H1 (cell line): ENCODE data around the gene MAPK13. TPM values are rescaled to one million over a fixed set of nuclear protein-coding genes. Genes with fewer than 3 reads are reported as not detected.

Source experiments
- ATF2 ChIP-seq: IDR thresholded peaks from 2 replicates; pipeline ENCODE4 v1.6.1; 2012; ENCODE audit warnings: low read length, inconsistent platforms
- CHD2 ChIP-seq: IDR thresholded peaks from 2 replicates; pipeline ENCODE4 v1.6.1; 2012; ENCODE audit warnings: low read length, improper control_type of control experiment
- KDM5A ChIP-seq: fragments of 200-600 bp; IDR thresholded peaks from 2 replicates; pipeline ENCODE4 v1.7.1; 2012; ENCODE audit warnings: mild to moderate bottlenecking, low read length, inconsistent platforms, mixed read lengths
- NANOG ChIP-seq: IDR thresholded peaks from 2 replicates; pipeline ENCODE4 v1.6.1; 2011; ENCODE audit warnings: low read length, low read depth, mild to moderate bottlenecking, inconsistent platforms; ENCODE audit not compliant: insufficient read depth, poor library complexity, severe bottlenecking
- RBBP5 ChIP-seq: IDR thresholded peaks from 2 replicates; pipeline ENCODE4 v1.7.1; 2012; ENCODE audit warnings: low read depth, mild to moderate bottlenecking, inconsistent platforms, low read length, moderate library complexity, borderline replicate concordance
- RFX5 ChIP-seq: IDR thresholded peaks from 2 replicates; pipeline ENCODE4 v1.6.1; 2011; ENCODE audit warnings: low read depth, low read length, improper control_type of control experiment, borderline replicate concordance
- TCF12 ChIP-seq: IDR thresholded peaks from 2 replicates; pipeline ENCODE4 v1.6.1; 2011; ENCODE audit warnings: low read depth, mild to moderate bottlenecking, low read length
- USF2 ChIP-seq: IDR thresholded peaks from 2 replicates; pipeline ENCODE4 v1.6.1; 2011; ENCODE audit warnings: low read length, improper control_type of control experiment
- polyA plus RNA-seq, 7 experiments: library from polyadenylated mRNA; depleted of rRNA in 3 of 7; stranded (reverse) in 5 of 7; unstranded in 2 of 7; fragments of >200 nt in 5 of 7; fragments of 200-250 nt in 2 of 7; gene quantifications; 1 replicate in 5 of 7; 2 replicates in 1 of 7; 4 replicates in 1 of 7; pipeline versions ENCODE4 v1.2.1 to v1.2.3, GENCODE V29; 2011 to 2013; ENCODE audit warnings: missing spikeins in 2 of 7, mixed read lengths in 2 of 7
- total RNA-seq: library from RNA; stranded (reverse); fragmentation: NEBNext Ultra II Directional; extraction: Animal tissue kit (Norgen Biotek cat#: 25700); gene quantifications from 2 replicates; pipeline ENCODE4 v1.2.1, GENCODE V29; 2021
- TF ChIP-seq, protein P1 (sequence below): fragments of 300-600 bp; sonication (generic); IDR thresholded peaks from 2 replicates; pipeline ENCODE4 v1.7.1; 2012; ENCODE audit warnings: low read length, moderate library complexity, mild to moderate bottlenecking, inconsistent platforms; ENCODE audit not compliant: insufficient replicate concordance

The MAPK13 gene
- total and polyA plus RNA-seq, 2 of the 8 experiments (the other 6 are each of a cell fraction or from before 2014, with no cell fraction given) = 10.1 to 14.1 TPM

GRCh38 chr6:36171573-36171972, 41.3 kb downstream of the MAPK13 start (continued):
- TF ChIP-seq, protein P1, sequence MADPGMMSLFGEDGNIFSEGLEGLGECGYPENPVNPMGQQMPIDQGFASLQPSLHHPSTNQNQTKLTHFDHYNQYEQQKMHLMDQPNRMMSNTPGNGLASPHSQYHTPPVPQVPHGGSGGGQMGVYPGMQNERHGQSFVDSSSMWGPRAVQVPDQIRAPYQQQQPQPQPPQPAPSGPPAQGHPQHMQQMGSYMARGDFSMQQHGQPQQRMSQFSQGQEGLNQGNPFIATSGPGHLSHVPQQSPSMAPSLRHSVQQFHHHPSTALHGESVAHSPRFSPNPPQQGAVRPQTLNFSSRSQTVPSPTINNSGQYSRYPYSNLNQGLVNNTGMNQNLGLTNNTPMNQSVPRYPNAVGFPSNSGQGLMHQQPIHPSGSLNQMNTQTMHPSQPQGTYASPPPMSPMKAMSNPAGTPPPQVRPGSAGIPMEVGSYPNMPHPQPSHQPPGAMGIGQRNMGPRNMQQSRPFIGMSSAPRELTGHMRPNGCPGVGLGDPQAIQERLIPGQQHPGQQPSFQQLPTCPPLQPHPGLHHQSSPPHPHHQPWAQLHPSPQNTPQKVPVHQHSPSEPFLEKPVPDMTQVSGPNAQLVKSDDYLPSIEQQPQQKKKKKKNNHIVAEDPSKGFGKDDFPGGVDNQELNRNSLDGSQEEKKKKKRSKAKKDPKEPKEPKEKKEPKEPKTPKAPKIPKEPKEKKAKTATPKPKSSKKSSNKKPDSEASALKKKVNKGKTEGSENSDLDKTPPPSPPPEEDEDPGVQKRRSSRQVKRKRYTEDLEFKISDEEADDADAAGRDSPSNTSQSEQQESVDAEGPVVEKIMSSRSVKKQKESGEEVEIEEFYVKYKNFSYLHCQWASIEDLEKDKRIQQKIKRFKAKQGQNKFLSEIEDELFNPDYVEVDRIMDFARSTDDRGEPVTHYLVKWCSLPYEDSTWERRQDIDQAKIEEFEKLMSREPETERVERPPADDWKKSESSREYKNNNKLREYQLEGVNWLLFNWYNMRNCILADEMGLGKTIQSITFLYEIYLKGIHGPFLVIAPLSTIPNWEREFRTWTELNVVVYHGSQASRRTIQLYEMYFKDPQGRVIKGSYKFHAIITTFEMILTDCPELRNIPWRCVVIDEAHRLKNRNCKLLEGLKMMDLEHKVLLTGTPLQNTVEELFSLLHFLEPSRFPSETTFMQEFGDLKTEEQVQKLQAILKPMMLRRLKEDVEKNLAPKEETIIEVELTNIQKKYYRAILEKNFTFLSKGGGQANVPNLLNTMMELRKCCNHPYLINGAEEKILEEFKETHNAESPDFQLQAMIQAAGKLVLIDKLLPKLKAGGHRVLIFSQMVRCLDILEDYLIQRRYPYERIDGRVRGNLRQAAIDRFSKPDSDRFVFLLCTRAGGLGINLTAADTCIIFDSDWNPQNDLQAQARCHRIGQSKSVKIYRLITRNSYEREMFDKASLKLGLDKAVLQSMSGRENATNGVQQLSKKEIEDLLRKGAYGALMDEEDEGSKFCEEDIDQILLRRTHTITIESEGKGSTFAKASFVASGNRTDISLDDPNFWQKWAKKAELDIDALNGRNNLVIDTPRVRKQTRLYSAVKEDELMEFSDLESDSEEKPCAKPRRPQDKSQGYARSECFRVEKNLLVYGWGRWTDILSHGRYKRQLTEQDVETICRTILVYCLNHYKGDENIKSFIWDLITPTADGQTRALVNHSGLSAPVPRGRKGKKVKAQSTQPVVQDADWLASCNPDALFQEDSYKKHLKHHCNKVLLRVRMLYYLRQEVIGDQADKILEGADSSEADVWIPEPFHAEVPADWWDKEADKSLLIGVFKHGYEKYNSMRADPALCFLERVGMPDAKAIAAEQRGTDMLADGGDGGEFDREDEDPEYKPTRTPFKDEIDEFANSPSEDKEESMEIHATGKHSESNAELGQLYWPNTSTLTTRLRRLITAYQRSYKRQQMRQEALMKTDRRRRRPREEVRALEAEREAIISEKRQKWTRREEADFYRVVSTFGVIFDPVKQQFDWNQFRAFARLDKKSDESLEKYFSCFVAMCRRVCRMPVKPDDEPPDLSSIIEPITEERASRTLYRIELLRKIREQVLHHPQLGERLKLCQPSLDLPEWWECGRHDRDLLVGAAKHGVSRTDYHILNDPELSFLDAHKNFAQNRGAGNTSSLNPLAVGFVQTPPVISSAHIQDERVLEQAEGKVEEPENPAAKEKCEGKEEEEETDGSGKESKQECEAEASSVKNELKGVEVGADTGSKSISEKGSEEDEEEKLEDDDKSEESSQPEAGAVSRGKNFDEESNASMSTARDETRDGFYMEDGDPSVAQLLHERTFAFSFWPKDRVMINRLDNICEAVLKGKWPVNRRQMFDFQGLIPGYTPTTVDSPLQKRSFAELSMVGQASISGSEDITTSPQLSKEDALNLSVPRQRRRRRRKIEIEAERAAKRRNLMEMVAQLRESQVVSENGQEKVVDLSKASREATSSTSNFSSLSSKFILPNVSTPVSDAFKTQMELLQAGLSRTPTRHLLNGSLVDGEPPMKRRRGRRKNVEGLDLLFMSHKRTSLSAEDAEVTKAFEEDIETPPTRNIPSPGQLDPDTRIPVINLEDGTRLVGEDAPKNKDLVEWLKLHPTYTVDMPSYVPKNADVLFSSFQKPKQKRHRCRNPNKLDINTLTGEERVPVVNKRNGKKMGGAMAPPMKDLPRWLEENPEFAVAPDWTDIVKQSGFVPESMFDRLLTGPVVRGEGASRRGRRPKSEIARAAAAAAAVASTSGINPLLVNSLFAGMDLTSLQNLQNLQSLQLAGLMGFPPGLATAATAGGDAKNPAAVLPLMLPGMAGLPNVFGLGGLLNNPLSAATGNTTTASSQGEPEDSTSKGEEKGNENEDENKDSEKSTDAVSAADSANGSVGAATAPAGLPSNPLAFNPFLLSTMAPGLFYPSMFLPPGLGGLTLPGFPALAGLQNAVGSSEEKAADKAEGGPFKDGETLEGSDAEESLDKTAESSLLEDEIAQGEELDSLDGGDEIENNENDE = no peak
- no peak for TF ChIP-seq RBBP5
- TF ChIP-seq ATF2 = no peak
- TF ChIP-seq NANOG = no peak
- no peak for TF ChIP-seq KDM5A
- TF ChIP-seq TCF12 = no peak
- no peak for TF ChIP-seq RFX5
- no peak for TF ChIP-seq CHD2
- TF ChIP-seq USF2 = no peak
